K562 (cell line): ENCODE results near the gene DNAJB4. TPM values are rescaled to one million over a fixed set of nuclear protein-coding genes. Genes with fewer than 3 reads are reported as not detected.

Experiments used
- BRD4 ChIP-seq: fragments of 200-600 bp; sonication (generic); IDR thresholded peaks from 2 replicates; pipeline ENCODE4 v1.6.1; 2017; ENCODE audit warnings: inconsistent platforms
- CEBPZ ChIP-seq: fragments of 150-350 bp; IDR thresholded peaks from 2 replicates; pipeline ENCODE4 v1.6.1; 2014; ENCODE audit warnings: low read depth, mild to moderate bottlenecking, low read length, borderline replicate concordance
- CTCF ChIP-seq, 3 experiments: IDR thresholded peaks in 2 of 3; conservative IDR thresholded peaks in 1 of 3; 2 replicates each; pipeline ENCODE4 v1.5.1; 2011 to 2012; ENCODE audit warnings: low read length in 3 of 3, mild to moderate bottlenecking in 3 of 3, control low read depth in 2 of 3, improper control_type of control experiment in 1 of 3, inconsistent platforms in 1 of 3, low read depth in 1 of 3, mixed read lengths in 1 of 3, moderate library complexity in 1 of 3; ENCODE audit not compliant: insufficient read depth in 2 of 3
- FOXO4 ChIP-seq: fragments of 450-650 bp; formaldehyde crosslinking; IDR thresholded peaks from 2 replicates; pipeline ENCODE4 v1.4.0; 2020; ENCODE audit warnings: mild to moderate bottlenecking, moderate library complexity
- FOXP1 ChIP-seq: sonication (generic); formaldehyde crosslinking; IDR thresholded peaks from 2 replicates; pipeline ENCODE4 v1.8.0; 2022; ENCODE audit warnings: mild to moderate bottlenecking, missing genetic modification reagents
- IRF2 ChIP-seq: sonication (generic); formaldehyde crosslinking; IDR thresholded peaks from 2 replicates; pipeline ENCODE4 v1.8.1; 2022; ENCODE audit warnings: mild to moderate bottlenecking, missing genetic modification reagents
- MECOM ChIP-seq: fragments of 250-450 bp; sonication (Bioruptor Pico); IDR thresholded peaks from 2 replicates; pipeline ENCODE4 v1.8.0; 2022; ENCODE audit warnings: inconsistent platforms
- PATZ1 ChIP-seq: fragments of 250-450 bp; sonication (Bioruptor Pico); IDR thresholded peaks from 2 replicates; pipeline ENCODE4 v1.5.0; 2020; ENCODE audit warnings: mild to moderate bottlenecking, borderline replicate concordance
- RUNX1 ChIP-seq: sonication (generic); IDR thresholded peaks from 2 replicates; pipeline ENCODE4 v1.6.1; 2016; ENCODE audit warnings: antibody characterized with exemption, low read depth
- ZNF143 ChIP-seq: sonication (generic); formaldehyde crosslinking; IDR thresholded peaks from 2 replicates; pipeline ENCODE4 v1.9.0; 2022; ENCODE audit warnings: mild to moderate bottlenecking, missing genetic modification reagents
- polyA plus RNA-seq, 8 experiments: library from polyadenylated mRNA; depleted of rRNA in 4 of 8; stranded (reverse) in 5 of 8; unstranded in 3 of 8; fragments of >200 nt; fragmentation: Nextera tagmentation in 2 of 8; fragmentation: Illumina TruSeq in 1 of 8; extraction: Ambion mirVana in 2 of 8; extraction: Trizol in 1 of 8; gene quantifications; 2 replicates each; pipeline versions ENCODE4 v1.2.1 to v1.2.3, GENCODE V29; 2011 to 2014; ENCODE audit warnings: inconsistent platforms in 1 of 8, missing spikeins in 1 of 8
- total RNA-seq, 7 experiments: library from RNA; depleted of rRNA in 6 of 7; stranded (reverse); fragments of >200 nt in 6 of 7; fragmentation: Illumina TruSeq in 2 of 7; extraction: Trizol in 2 of 7; gene quantifications; 2 replicates each; pipeline versions ENCODE4 v1.2.1 to v1.2.3, GENCODE V29; 2011 to 2021; ENCODE audit warnings: low replicate concordance in 1 of 7
- TF ChIP-seq, protein P1 (sequence below): fragments of 250-450 bp; sonication (Bioruptor Pico); IDR thresholded peaks from 2 replicates; pipeline ENCODE4 v1.5.0; 2021
- TF ChIP-seq, protein P2 (sequence below): fragments of 450-650 bp; formaldehyde crosslinking; IDR thresholded peaks from 2 replicates; pipeline ENCODE4 v1.4.0; 2022; ENCODE audit warnings: mild to moderate bottlenecking, moderate library complexity
- TF ChIP-seq, protein P3 (sequence below): fragments of 200-400 bp; formaldehyde crosslinking; IDR thresholded peaks from 2 replicates; pipeline ENCODE4 v1.6.1; 2017; ENCODE audit warnings: mild to moderate bottlenecking, low read depth, low read length, moderate library complexity

The DNAJB4 gene
- total and polyA plus RNA-seq, 9 of the 15 experiments (the other 6 are each of a cell fraction or from before 2014, with no cell fraction given), result 8.5 to 27.7 (median 19.8) TPM

- TF ChIP-seq PATZ1 (CRISPR knock-in tag) (no peak), BRD4 (no peak), CEBPZ (no peak), FOXO4 (CRISPR knock-in tag) (no peak), ZNF143 (CRISPR knock-in tag) (peak; percentile 50; the same call in 1 of the 2 replicates), FOXP1 (no peak), IRF2 (CRISPR knock-in tag) (no peak), MECOM (CRISPR knock-in tag) (no peak; the same call in 1 of the 2 replicates), RUNX1 (no peak), CTCF (IDR thresholded peaks at IDR 0.05 in 2 of 3, conservative IDR thresholded peaks at IDR 0.05 in 1 of 3; ENCODE audit: insufficient read depth in 2 of 3, low read depth in 1 of 3, low read length in 3 of 3) (no peak)
- TF ChIP-seq, protein P1, sequence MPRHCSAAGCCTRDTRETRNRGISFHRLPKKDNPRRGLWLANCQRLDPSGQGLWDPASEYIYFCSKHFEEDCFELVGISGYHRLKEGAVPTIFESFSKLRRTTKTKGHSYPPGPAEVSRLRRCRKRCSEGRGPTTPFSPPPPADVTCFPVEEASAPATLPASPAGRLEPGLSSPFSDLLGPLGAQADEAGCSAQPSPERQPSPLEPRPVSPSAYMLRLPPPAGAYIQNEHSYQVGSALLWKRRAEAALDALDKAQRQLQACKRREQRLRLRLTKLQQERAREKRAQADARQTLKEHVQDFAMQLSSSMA (CRISPR knock-in tag), result no peak
- TF ChIP-seq, protein P2, sequence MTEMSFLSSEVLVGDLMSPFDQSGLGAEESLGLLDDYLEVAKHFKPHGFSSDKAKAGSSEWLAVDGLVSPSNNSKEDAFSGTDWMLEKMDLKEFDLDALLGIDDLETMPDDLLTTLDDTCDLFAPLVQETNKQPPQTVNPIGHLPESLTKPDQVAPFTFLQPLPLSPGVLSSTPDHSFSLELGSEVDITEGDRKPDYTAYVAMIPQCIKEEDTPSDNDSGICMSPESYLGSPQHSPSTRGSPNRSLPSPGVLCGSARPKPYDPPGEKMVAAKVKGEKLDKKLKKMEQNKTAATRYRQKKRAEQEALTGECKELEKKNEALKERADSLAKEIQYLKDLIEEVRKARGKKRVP (CRISPR knock-in tag), result no peak; the same call in 1 of the 2 replicates
- TF ChIP-seq, protein P3, sequence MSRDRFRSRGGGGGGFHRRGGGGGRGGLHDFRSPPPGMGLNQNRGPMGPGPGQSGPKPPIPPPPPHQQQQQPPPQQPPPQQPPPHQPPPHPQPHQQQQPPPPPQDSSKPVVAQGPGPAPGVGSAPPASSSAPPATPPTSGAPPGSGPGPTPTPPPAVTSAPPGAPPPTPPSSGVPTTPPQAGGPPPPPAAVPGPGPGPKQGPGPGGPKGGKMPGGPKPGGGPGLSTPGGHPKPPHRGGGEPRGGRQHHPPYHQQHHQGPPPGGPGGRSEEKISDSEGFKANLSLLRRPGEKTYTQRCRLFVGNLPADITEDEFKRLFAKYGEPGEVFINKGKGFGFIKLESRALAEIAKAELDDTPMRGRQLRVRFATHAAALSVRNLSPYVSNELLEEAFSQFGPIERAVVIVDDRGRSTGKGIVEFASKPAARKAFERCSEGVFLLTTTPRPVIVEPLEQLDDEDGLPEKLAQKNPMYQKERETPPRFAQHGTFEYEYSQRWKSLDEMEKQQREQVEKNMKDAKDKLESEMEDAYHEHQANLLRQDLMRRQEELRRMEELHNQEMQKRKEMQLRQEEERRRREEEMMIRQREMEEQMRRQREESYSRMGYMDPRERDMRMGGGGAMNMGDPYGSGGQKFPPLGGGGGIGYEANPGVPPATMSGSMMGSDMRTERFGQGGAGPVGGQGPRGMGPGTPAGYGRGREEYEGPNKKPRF, result no peak
These were observed at the start of gene DNAJB4 (continued) for GRCh38 chr1:78004719-78005447.
